NCI-H2107 (cell line): ENCODE results near the gene FAM181B.

Experiments used
- DNase-seq: peaks from one replicate; lab custom pipeline; 2025; lab: John Stamatoyannopoulos, UW

The FAM181B gene

DNA sequence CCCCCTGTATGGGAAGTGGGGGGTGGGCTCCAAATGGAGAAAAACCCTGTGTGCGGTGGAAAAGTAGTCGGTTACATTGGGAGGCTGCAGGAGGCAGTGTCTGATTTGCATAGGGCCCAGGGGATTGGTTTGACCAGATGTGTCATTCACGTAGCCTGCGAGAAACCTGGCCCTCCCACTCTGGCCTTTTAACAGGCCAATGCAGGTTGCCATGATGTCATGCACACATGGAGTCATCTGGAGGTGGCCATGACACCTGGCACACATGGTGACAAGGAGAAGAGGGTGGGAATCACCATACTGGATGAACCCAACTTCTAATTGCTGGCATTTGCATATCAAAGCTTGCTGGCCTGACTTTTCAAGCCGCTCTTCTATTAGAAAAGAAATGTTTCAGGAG is 50.6 kb downstream of the FAM181B start:
- DNase-seq = no peak

- no peak for DNase-seq
These were observed 51.5 kb downstream of the FAM181B start for GRCh38 chr11:82682003-82682751.

DNA sequence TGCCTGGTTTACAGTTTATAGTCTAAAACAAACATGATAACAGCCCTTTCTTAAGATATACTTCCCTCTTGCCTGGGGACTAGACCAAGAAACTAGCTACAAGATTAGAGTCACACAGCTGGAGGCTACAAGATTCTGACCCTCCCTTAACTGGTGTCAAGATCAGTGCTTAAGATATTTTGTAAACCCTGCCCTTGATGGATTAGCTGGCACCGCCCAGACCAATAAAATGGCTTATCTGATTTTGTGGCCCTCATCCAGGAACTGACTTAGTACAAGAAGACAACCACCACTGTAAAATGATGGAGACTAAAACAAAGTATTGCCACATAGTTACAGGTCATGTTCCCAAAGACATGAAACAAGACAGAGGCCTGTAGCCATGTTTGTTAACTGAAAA is 53.4 kb downstream of the FAM181B start:
- no peak for DNase-seq
